GM19452 (cell line): ENCODE measurements around the gene DLG5.

Experiments used
- ATAC-seq: cut with Tn5 transposase; IDR thresholded peaks from one replicate; pipeline ENCODE4 v1.9.1; 2021; ENCODE audit not compliant: unreplicated experiment

DLG5 gene

DNA sequence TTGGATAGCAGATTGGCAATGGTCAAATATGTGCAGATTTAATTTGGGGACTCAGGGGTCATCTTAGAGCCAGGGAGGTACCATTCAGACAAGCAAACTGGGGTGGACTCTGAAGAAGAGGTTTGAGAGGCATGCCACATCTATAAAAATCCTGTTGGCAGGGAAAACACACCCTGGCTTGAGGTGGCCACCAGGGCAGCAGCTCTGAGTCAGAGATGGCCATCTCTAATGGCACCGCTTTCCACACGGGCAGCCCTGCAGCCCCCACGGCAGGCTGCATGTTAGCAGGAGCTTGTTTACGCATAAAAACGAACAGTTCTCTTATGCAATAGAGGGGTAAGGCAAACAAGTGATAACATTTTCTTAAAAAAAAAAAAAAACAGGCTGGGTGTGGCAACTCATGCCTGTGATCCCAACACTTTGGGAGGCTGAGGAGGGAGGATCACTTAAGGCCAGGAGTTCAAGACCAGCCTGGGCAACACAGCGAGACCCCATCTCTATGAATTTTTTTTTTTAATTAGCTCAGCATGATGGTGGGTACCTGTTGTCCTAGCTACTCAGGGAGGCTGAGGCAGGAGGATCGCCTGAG lies 14.9 kb downstream of the DLG5 start:
- no peak for ATAC-seq

- no peak for ATAC-seq
Measured at GRCh38 chr10:77910524-77911145, 15.9 kb downstream of the DLG5 start.

- no peak for ATAC-seq
Measured at GRCh38 chr10:77909749-77910375, 16.7 kb downstream of the DLG5 start.

GRCh38 chr10:77909021-77909748 lies 17.4 kb downstream of the DLG5 start:
- ATAC-seq: no peak

DNA sequence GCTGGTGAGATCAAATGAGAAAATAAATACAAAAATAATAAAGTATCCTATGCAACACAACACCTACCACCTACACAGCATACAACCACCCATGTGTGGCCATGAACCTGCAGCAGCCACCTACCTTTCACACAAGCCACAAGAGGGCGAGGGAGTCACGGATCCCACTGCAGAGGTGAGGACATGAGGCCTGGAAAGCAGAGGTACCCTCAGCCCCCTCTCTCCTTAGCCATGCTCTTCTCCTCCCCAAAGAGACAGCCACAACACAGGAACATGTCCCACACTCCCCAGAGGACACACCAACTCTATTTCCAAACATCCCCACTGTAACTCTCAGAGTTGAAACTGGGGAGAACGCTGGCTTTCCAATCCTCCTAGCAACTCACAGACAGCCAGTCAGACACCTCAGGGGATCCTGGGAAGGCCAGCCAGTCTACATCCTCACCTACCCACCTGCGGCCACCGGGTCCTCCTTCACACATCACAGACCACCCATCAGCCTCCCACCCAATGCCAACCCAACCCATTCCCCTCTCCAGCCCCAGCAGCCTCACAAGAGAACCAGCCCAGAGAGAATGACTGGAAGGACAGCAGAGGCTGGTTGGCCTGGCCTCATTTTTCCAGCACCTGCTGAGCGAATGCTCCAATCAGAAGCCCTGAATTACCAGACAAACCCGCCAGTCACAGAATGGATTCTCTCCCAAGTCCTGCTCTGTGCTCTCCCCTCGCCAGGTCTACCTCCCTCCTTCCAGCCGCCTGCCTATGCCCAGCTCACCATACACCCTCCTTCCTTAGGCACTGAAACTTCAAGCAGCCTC lies 18.4 kb downstream of the DLG5 start:
- no peak for ATAC-seq

DNA sequence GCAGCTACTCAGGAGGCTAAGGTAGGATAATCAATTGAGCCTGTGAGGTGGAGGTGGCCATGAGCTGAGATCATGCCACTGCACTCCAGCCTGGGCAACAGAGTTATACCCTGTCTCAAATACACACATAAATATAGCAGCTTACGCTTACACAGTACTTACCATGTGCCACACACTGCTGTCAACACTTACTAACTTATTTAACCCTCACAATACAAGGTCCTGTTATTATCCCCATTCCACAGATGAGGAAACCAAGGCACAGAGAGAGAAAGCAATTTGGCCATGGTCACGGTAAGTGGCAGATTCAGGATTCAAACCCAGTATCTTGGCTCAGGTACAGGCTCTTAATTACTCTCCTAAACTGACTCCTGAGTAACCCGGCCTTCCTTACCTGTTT lies 19.1 kb downstream of the DLG5 start:
- no peak for ATAC-seq

DNA sequence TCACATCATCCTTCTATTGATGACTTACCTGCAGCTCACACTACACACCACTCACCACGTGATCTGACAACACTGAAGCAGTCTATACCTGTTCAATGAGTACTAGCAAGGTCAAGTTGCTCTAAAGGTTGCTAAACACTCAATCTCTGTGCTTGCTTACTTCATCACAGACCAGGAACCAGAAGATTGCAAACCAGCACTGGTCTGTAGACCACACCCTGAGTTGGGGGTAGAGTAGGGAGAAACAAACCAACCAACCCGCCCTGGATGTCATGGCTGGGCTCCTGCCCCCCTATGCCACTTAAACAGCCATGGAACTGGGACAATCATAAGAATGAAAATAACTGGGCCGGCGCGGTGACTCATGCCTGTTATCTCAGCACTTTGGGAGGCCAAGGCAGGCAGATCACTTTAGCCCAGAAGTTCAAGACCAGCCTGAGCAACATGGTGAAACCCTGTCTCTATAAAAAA lies 19.6 kb downstream of the DLG5 start:
- no peak for ATAC-seq

DNA sequence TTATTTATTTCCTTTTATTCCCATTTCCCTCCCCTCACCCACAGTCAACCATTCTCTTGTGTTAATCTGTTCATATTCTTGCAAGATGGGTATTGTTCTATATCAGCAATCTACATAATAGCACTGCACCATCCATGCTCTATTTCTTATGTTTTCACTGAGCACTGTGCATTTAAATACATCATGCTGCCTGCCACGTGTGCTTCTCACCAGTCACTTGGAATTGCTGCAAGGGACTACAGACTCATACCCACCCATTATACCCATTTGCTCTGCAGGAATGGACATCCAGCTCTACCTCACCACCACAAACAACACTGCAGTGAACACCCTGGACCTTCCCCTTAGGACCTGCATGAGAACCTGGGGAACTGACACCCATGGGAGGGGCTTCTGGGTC lies 20.8 kb downstream of the DLG5 start:
- no peak for ATAC-seq

DNA sequence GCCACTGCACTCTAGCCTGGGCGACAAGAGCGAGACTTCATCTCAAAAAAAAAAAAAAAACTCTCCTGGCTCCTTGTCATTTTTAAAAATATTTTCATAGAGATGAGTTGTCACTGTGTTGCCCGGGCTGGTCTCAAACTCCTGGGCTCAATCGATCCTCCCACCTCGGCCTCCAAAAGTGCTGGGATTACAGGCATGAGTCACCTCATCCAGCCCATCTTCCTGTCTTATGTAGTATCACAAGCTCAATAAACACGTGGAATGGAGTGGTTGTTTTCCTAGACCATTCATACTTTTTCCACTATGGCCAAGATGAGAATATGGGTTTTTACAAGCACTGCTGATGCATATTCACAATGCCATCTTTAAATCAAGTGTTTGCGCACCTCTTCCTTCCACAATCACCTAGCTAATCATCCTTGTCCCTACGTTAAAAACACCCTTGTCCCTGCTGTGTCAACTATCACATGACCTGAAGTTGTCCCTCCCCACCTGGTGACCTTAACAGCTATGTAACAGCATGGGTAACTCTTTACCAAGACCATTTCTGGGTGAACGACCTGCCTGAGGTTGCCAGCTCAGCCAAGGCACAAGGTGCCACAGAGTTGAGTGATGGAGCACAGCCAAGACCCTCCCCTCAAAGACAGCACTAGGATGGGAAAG lies 21.3 kb downstream of the DLG5 start:
- ATAC-seq: no peak

DNA sequence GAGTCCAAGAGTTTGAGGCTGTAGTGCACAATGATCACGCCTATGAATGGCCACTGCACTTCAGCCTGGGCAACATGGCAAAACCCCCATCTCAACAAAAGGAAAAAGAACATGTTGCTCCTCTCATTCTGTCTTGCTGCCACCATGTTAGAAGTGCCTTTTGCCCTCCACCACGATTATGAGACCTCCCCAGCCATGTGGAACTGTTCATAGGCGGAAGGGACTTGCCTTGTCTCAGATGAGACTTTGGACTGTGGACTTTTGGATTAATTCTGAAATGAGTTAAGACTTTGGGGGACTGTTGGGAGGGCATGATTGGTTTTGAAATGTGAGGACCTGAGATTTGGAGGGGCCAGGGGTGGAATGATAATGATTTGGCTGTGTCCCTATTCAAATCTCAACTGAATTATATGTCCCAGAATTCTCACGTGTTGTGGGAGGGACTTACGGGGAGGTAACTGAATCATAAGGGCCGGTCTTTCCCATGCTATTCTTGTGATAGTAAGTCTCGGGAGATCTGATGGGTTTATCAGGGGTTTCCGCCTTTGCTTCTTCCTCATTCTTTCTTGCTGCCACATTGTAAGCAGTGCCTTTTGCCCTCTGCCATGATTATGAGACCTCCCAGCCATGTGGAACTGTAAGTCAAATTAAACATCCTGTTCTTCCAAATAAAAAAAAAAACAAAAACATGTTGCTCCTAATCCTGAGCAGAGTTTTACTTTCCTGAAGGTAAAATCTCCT lies 22.3 kb downstream of the DLG5 start:
- no peak for ATAC-seq

GRCh38 chr10:77902159-77902558 lies 24.4 kb downstream of the DLG5 start:
- no peak for ATAC-seq

GRCh38 chr10:77901743-77902142 lies 24.8 kb downstream of the DLG5 start:
- ATAC-seq: no peak

- no peak for ATAC-seq
Measured at GRCh38 chr10:77899690-77900089, 26.9 kb downstream of the DLG5 start.

- ATAC-seq: no peak
Measured at GRCh38 chr10:77899080-77899477, 27.5 kb downstream of the DLG5 start.

DNA sequence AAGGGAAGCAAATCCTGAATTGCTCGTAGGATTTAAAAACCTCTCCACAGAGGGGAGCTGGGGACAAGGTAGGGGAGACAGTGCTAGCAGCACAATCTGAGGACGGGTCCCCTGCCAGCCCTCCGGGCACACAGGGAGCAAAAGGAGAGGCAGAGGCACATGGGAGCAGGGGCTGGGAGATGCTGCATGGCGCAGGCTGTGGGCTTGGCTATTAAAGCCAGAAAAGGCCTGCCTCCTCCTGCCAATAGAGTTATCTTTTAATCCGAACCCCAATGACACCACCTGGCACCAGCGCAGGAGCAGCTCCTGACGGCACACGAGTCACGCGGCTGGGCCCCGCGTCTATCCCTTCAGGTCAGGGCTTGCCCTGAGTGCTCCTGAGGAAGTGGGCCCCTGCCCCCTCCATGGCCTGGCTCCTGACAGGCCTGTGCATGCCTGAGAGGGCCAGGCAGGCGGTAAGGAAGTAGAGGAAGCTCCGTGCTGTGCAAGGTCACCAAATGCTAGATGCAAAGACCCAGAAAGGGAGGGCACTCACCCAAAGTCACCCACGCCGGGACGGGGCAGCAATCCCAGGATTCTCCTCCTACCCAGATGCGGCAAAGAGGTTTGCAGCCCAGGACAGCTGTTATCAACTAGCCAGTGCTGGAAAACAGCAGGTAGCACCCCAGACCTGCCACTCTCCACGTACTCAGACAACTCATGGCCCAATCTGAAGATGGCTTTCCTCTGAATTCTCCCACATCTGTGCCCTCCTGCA lies 28.1 kb downstream of the DLG5 start:
- ATAC-seq: no peak

DNA sequence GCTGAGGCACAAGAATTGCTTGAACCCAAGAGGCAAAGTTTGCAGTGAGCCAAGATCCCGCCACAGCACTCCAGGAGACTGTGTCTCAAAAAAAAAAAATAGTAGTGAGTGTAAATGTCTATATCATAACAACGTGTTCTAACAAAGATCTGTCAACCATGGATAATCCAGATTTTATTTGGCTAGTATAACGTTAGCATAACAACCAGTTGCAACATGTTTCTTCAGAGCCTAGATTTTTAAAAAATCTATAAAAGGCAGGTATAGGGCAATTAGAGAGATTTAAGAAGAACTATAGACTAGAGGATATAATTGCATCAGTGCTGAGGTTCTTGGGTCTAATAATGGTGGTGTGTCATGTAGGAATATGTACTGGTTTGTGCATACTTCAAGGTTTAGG lies 30.5 kb downstream of the DLG5 start:
- ATAC-seq: no peak

GRCh38 chr10:77894058-77894457 lies 32.5 kb downstream of the DLG5 start:
- no peak for ATAC-seq

DNA sequence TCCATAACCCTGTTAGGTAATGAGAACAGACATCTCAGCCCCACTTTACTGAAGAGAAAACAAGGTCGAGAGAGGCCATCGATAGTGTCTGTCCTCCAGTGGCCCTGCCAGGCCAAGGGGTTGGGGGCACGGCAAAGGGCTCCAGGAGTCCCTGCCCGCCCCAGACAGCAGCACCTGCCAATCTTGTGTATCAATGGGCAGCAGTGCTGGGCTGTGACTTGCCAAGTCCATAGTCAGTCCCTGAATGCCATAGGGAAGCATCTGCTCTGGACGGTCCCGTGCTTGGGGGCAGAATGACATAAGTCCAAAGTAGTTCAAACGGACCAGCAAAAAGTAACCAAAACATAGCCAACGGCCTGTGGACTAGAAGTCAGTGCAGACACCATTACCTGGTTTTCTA lies 33.2 kb downstream of the DLG5 start:
- no peak for ATAC-seq

DNA sequence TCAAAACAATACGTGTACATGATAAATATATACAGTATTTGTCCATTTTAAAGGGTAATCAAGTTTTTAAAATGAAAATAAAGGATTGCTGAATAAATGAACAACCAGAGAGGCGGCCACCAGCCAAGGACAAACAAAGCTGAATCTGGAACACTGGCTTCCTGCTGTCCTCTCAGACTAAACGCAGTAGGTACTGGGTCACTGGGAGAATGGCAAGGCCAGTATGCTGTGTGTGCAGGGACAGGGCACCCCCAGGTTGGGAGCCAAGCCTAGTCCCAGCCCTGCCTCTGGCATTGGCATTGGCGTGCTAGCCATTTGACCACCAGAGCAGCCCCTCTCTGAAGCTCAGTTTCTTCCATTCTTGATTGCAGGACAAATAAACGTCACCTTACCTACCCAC lies 33.8 kb downstream of the DLG5 start:
- ATAC-seq: no peak
